ENCODE measurements around the gene PLEKHG5.
A peak's percentile ranks its signal among the peaks of the same experiment; 100 is the strongest.

PLEKHG5 gene

GRCh38 chr1:6489799-6490180 is 1.7 kb downstream of the PLEKHG5 start:
- Histone ChIP-seq H2AFZ (ENCODE audit: low read length) (no peak overlapping the region), H3K9me2 (ENCODE audit: low read depth, low read length) (no peaks in the 10 kb centered on the region), H3K27me3 (ENCODE audit: insufficient read depth, low read length) (peaks cover 5% of the 10 kb centered on the region), H3K4me1 (ENCODE audit: insufficient read depth, low read length, severe bottlenecking) (peaks cover 9% of the 10 kb centered on the region), H3K79me2 (ENCODE audit: insufficient read depth, low read length) (no peaks in the 10 kb centered on the region), H3K9ac (ENCODE audit: low read length) (peak overlapping the region; percentile 77), H3K4me2 (ENCODE audit: low read length) (peak overlapping the region; percentile 94), H3K27ac (ENCODE audit: low read depth, low read length, poor library complexity, severe bottlenecking) (no peak overlapping the region), H3F3A (ENCODE audit: insufficient read depth, low read length) (no peaks in the 10 kb centered on the region), H3K36me3 (ENCODE audit: insufficient read depth, low read length) (no peaks in the 10 kb centered on the region), H3K4me3 (ENCODE audit: low read depth, low read length, poor library complexity, severe bottlenecking) (peak overlapping the region; percentile 72), H4K20me1 (ENCODE audit: insufficient read depth, low read length) (no peaks in the 10 kb centered on the region), H3K9me3 (ENCODE audit: low read length) (no peaks in the 10 kb centered on the region)
- TF ChIP-seq CTCF (IDR thresholded peaks at IDR 0.05; ENCODE audit: low read length): peak; percentile 84
- no peak for TF ChIP-seq EZH2 (IDR thresholded peaks at IDR 0.05; ENCODE audit: borderline replicate concordance, low read length)

GRCh38 chr1:6489383-6489765 is 2.1 kb downstream of the PLEKHG5 start:
- Histone ChIP-seq H2AFZ (ENCODE audit: low read length) (no peak overlapping the region), H3K36me3 (ENCODE audit: insufficient read depth, low read length) (no peaks in the 10 kb centered on the region), H4K20me1 (ENCODE audit: insufficient read depth, low read length) (no peaks in the 10 kb centered on the region), H3K27me3 (ENCODE audit: insufficient read depth, low read length) (peaks cover 5% of the 10 kb centered on the region), H3K4me1 (ENCODE audit: insufficient read depth, low read length, severe bottlenecking) (peaks cover 9% of the 10 kb centered on the region), H3F3A (ENCODE audit: insufficient read depth, low read length) (no peaks in the 10 kb centered on the region), H3K4me3 (ENCODE audit: low read depth, low read length, poor library complexity, severe bottlenecking) (no peak overlapping the region), H3K79me2 (ENCODE audit: insufficient read depth, low read length) (no peaks in the 10 kb centered on the region), H3K9me2 (ENCODE audit: low read depth, low read length) (no peaks in the 10 kb centered on the region), H3K9ac (ENCODE audit: low read length) (no peak overlapping the region), H3K9me3 (ENCODE audit: low read length) (no peaks in the 10 kb centered on the region), H3K4me2 (ENCODE audit: low read length) (no peak overlapping the region), H3K27ac (ENCODE audit: low read depth, low read length, poor library complexity, severe bottlenecking) (no peak overlapping the region)
- TF ChIP-seq CTCF (IDR thresholded peaks at IDR 0.05; ENCODE audit: low read length): no peak
- no peak for TF ChIP-seq EZH2 (IDR thresholded peaks at IDR 0.05; ENCODE audit: borderline replicate concordance, low read length)

- Histone ChIP-seq H3K4me1 (ENCODE audit: insufficient read depth, low read length, severe bottlenecking) (peaks cover 9% of the 10 kb centered on the region), H3K9me3 (ENCODE audit: low read length) (no peaks in the 10 kb centered on the region), H3K27me3 (ENCODE audit: insufficient read depth, low read length) (peaks cover 5% of the 10 kb centered on the region), H3K79me2 (ENCODE audit: insufficient read depth, low read length) (no peaks in the 10 kb centered on the region), H2AFZ (ENCODE audit: low read length) (no peak overlapping the region), H3K27ac (ENCODE audit: low read depth, low read length, poor library complexity, severe bottlenecking) (no peak overlapping the region), H3K9ac (ENCODE audit: low read length) (no peak overlapping the region), H3K36me3 (ENCODE audit: insufficient read depth, low read length) (no peaks in the 10 kb centered on the region), H3K4me2 (ENCODE audit: low read length) (no peak overlapping the region), H3K4me3 (ENCODE audit: low read depth, low read length, poor library complexity, severe bottlenecking) (no peak overlapping the region), H3F3A (ENCODE audit: insufficient read depth, low read length) (no peaks in the 10 kb centered on the region), H4K20me1 (ENCODE audit: insufficient read depth, low read length) (no peaks in the 10 kb centered on the region), H3K9me2 (ENCODE audit: low read depth, low read length) (no peaks in the 10 kb centered on the region)
- TF ChIP-seq CTCF (IDR thresholded peaks at IDR 0.05; ENCODE audit: low read length) (no peak), EZH2 (IDR thresholded peaks at IDR 0.05; ENCODE audit: borderline replicate concordance, low read length) (no peak)
These were observed 2.7 kb downstream of the PLEKHG5 start for GRCh38 chr1:6488602-6489382.
